Daoy (cell line): ENCODE data around the gene ZBTB40. TPM values are rescaled to one million over a fixed set of nuclear protein-coding genes. Genes with fewer than 3 reads are reported as not detected.

Source experiments
- DNase-seq: peaks from one replicate; pipeline ENCODE4 v3.0.0-alpha.2; 2015; ENCODE audit warnings: low read depth
- total RNA-seq: library from RNA; depleted of rRNA; stranded (reverse); fragments of >200 nt; shearing (Covaris generic); gene quantifications from 2 replicates; pipeline ENCODE4 v1.2.3, GENCODE V29; 2014

Gene ZBTB40
- total RNA-seq, 1 experiment from 2014 or later, result 10.7 TPM

DNA sequence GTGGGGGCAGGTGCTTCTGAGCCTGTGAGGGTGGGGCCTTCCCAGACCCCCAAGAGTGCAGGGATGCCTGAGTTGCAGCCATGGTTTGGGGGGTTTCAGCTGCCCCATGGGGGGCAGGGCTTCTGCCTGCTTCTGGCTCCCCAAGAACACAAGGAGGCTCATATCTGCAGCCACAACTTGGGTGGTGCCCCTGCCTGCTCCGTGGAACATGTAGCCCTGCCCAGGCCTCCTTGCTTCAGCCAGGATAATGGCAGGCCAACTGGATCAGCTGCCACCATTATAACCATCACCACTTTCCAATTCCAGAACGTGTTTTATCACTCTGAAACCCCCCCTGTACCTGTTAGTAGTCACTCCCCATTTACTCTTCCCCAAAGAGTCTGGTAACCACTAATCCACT is 14.0 kb downstream of the ZBTB40 start:
- DNase-seq, result no peak

DNA sequence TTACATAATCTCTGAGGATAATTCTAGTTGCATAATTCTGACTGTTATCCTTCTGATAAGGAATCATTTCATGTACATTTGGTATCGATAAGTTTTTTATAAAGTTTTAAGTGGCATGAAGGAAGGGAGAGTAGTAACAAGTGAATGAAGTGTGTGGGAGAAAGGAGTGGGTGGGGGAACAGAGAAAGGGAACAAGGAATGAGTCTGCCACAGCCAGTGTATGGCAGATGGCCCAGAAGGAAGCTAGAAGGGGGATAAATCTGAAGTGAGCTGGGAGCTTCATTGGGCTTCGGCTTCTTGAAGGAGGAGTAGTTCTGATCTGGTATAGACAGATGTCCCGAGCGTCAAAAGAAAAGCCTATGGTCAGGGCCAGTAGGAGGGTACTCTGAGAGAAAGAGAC is 18.6 kb downstream of the ZBTB40 start:
- DNase-seq, result no peak

DNA sequence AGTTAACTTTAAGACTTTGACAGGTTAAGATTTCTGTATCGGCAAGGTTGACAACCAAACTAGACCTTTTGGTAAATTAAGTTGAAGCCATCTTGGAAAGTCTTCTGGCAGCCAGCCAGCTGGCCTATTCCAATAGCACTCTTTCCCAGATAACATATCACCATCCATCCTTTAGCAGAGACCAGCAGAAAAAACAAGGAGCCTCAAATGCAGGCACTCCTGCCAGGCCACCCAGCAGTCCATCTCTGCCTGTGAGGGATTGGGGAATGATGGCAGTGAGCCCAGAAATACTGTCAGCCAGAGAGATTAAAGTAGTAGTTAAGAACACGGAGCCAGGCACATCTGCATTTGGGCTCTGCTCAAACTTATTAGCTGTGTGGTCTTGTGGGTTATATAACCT is 19.4 kb downstream of the ZBTB40 start:
- peak; percentile 11 for DNase-seq

DNA sequence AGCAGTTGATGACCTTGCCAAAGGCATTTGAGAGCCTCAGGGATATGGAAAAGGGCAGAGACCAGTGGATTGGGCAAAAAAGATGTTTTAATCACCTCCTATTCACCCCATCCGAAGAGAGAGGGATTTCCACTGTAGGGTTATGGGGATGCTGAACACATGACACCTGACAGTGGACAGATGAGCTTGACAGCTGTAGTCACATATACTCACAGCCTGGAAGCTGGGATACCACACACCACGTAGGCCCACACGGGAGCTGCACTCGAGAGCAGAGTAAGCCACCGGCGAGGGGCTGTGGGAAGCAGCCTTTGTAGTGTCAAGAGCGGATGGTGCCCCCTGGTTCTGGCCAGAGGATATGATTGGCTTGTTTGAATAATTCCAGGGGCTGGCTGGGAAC is 20.0 kb downstream of the ZBTB40 start:
- DNase-seq, result no peak

DNA sequence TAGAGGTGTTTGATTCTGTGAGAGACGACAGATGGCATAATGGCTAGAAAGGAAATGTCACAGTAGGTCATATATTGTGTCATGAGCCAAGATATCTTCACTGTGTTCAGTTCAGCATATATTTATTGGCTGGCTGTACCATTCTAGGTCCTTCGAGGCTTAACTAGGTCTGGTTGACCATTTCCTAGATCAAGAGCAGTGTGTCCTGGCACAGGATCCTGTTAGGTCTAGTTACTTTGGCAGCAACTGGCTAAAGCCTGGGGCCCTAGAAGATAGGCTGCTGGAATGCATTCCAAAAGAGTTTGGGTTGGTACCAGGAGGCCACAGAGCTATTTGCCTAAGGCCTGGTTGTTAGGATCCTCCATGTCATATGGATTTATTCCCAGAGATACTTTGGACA is 20.9 kb downstream of the ZBTB40 start:
- DNase-seq, result no peak

DNA sequence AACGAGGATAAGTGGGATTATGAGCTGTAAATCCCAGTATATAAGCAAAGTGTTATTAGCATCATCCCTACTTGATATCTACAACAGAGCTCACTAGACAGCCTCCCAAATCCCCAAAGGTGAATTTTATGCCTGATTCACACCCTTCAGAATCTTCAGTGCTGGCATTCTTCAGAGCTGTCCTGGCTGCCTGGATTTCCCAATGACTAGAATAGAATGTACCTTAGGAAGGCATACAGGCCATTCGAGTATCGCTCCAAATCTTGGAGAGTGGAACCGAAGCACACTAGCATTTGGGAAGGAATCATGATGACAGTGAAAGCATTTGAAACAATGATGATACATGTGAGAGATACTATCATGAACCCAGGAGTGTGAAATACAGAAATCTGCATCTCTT is 22.3 kb downstream of the ZBTB40 start:
- DNase-seq, result no peak

DNA sequence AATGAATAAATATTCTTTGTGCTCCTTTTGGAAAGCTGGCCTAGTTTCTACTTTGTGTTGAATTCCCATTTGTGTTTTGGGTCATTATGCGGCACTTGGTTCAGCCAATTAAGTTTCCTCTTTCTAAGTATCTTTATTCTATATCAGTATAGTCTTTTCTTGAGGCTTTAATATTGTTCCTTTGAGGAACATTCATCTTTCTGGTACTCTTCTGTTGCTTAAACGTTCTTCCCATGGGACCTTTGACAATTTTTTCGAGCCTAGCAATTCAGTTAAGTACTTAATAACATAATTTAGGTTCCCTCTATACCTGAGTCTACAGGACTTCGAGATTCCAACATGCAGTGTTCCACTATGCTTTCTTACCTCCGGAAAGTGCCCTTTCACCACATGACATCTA is 24.9 kb downstream of the ZBTB40 start:
- DNase-seq, result no peak

DNA sequence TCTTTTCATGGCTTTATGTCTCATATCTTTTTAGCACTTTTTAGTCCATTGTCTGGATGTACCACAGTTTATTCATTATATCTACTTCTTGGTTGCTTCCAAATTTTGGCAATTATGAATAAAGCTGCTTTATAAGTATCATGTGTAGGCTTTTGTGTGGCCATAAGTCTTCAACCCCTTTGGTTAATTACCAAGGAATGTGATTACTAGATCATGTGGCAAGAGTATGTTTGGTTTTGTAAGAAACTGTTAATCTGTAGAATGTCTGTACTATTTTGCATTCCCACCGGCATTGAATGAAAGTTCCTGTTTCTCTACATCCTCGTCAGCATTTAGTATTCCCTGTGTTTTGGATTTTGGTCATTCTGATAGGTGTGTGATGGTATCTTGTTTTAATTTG is 31.5 kb downstream of the ZBTB40 start:
- DNase-seq, result no peak

DNA sequence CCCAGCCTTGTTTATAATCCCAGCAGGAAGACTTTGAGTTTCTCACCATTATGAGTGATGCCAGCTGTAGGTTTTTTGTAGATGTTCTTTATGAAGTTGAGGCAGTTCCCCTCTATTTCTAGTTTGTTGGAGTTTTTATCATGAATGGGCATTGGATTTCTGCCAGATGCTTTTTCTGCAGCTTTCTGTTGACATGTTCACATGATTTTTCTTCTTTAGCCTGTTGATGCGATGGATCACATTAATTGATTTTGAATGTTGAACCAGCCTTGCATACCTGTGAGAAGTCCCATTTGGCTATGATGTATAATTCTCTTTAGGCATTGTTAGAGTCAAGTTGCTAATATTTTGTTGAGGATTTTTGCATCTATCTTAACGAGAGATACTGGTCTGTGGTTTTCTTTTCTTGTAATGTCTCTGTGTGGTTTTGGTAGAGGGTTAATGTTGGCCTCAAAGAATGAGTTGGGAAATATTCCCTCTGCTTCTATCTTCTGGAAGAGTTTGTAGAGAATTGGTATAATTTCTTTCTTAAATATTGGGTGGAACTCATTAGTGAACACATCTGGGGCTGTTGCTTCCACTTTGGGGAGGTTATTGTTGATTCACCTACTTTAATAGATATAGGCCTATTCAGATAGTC is 33.2 kb downstream of the ZBTB40 start:
- DNase-seq, result no peak

DNA sequence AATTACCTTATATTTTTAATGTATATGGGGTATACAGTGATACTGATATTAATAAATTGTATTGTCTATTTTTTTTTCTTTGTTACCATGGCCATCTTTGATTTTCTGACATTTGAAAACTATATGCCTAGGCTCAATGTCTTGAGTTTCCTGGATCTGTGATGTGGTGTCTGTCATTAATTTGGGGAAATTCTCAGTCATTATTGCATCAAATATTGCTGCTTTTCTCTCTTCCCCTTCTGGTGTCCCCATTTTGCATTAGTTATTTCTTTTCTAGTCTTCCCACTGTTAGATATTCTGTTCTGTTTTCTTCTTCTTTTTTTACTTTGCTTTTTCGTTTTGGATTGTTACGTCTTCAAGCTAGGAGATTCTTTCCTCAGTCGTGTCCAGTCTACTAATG is 33.8 kb downstream of the ZBTB40 start:
- DNase-seq, result no peak

DNA sequence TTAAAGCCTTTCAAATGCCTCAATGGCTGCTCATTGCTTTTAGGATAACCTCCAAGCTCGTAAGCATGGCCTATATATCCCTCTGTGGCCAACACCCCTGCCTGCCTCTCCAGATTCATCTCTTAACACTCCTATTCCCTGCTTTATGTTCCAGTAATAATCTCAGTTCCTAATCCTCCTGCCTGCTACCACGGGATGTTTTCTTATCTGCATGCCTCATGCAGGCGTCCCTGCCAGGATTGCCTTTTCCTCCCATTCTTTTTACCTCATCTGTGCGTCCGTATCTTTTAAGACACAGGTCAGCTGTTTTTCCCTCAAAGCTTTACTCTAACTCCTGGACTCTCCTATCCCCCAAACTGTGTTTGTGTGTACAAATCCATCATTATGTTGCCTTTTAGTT is 36.1 kb downstream of the ZBTB40 start:
- DNase-seq, result no peak

DNA sequence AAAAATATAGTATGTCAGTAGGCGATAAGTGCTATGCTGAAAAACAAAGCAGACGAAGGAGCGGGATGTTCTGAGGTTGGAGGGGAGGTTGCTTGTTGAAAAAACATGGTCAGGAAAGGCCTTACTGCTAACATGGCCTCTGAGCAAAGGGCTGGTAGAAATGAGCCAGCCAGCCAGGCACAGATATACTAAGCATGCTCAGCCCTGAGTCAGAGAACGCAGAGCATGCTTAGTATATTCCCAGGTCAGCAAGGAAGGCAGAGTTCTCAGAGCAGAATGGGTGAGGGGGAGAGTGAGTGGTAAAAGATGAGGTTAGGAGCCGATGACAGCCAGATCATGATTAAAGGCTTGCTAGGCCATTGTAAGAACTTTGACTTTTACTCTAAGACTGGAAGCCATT is 36.7 kb downstream of the ZBTB40 start:
- DNase-seq, result no peak

DNA sequence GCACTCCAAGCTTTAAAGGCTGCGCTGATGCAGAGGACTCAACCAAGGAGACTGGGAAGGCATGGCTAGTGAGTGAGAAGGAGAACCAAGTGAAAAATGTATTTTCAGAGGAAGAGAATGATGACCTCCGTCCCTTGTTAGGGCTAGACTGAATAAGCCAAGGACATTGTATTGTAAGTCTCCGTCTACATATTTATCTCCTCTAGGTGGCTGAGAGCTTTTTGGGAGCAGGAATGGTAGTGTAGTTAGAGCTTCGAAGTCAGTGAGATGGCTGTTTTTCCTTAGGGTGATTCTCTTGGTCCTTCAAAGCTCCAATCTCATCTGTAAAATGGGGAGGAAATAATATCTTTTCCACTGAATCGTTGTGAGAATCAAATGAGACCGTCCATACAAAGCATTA is 37.6 kb downstream of the ZBTB40 start:
- no peak for DNase-seq

DNA sequence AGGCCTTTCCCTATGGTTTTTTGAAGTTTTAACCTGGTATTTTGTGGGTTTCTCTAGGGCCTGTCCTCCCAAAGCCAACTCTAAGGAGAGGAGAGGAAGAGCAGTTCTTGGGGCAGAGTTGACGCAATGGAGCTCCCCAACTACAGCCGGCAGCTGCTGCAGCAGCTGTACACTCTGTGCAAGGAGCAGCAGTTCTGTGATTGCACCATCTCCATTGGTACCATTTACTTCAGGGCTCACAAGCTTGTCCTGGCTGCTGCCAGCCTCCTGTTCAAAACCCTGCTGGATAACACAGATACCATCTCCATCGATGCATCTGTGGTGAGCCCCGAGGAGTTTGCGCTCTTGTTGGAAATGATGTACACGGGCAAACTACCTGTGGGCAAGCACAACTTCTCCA is 38.2 kb downstream of the ZBTB40 start:
- no peak for DNase-seq

DNA sequence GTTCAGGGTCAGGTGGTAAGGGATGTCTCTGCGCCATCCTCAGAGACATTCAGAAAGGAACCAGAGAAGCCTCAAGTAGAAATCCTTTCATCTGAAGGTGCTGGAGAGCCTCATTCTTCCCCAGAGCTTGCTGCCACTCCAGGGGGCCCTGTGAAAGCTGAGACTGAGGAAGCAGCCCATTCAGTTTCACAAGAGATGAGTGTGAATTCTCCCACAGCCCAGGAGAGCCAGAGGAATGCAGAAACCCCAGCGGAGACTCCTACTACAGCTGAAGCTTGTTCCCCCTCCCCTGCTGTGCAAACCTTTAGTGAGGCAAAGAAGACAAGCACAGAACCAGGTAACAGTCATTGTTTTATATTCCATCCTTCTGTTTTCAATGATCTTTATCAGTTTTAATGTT is 38.7 kb downstream of the ZBTB40 start:
- DNase-seq, result no peak

DNA sequence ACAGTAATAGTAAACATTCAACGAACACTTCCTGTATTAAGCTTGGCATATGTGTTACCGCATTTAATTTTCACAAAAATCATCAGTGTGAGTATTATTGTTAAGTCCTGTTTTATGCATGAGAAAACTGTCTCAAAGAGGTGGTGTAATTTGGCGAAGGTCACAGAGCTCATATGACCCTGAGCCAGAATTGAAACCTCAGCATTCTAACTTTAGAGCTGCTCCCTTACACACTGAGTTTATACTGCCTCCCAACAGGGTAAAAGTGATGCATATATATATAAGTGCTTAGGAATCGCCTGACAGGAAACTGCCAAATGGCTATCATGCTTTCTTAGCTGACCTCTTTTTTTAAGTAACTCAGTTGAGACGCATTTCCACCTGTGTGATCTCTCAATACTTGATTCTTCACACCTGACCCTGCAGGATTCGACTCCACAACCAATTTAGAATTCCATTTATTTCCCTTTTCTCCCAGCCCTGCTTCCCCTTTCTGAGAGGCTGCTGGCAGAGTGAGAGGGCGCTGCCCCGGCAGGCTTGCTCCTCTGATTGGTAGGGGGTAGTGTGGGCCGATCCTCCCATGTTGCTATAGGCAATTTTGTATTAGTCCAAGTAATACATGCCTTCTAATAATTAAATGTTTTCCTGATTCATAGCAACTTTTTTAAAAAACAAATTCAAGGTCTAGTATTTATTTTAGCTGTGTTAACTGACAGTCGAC is 40.5 kb downstream of the ZBTB40 start:
- DNase-seq, result no peak

DNA sequence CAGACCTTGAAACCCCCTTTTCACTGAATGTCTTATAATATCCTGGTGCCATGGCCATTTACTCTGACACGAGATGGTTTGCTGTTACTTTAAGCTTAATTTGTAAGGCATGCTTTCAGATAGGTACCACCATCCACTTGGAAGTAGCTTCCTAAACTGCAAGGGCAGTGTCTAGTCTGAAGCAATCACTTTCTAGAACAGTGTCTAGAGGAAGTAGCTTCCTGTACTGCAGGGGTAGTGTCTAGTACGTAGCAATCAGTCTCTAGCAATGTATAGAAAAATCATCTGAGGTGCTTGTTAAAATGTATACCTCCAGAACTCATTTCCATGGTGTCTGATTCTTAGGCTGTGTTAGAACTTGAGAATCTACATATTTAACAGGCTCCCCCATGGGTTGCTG is 42.5 kb downstream of the ZBTB40 start:
- no peak for DNase-seq

DNA sequence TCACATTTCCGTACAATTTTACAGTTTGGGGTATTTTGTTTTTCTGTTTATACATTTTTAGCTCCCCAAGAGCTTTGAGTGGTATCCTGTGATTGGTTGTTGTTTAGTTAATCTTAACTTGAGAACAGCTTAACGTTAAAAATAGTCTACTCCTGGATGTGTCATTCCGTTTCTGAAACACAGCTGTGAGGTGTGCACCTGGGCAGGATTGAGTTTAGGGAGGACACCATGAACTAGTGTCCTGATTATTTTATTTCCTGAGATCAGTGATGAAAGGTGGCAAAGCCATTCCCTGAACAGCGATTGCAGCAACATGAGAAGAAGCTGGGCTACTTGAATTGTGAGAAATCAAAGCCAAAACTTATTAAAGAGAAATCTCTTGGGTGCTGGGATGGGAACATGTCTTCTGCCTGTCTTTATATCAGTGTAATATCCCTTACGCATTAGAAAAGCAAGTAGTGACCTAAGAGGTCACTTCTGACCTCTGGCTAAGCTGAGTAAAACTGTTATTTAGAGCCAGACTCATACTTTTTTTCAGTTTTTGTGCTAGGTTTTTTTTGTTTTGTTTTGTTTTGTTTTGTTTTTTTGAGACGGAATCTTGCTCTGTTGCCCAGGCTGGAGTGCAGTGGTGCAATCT is 43.4 kb downstream of the ZBTB40 start:
- DNase-seq, result no peak

DNA sequence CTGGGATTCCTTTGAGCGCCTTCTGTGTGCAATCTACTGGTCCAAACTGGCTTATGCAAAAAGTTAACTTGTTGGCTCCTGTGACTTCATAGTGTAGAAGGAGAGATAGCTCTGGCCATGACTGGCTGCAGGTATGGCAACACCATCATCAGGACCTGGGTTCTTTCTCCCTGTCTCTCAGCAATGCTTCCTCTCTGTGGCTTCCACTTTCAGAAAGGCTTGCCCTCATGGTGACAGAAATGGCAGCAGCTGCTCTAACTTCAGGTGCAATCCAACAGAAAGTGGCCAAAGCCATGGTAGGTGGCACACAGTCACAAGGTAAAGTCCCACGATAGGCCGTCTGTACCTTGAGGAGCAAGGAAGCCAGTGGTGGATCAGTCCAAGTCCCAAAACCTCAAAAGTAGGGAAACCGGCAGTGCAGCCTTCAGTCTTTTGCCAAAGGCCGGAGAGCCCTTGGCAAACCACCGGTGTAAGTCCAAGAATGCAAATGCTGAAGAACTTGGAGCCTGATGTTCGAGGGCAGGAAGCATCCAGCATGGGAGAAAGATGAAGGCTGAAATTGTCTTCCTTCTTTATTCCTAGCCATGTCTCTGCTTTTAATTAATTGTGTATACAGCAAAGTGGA is 45.0 kb downstream of the ZBTB40 start:
- DNase-seq, result no peak

DNA sequence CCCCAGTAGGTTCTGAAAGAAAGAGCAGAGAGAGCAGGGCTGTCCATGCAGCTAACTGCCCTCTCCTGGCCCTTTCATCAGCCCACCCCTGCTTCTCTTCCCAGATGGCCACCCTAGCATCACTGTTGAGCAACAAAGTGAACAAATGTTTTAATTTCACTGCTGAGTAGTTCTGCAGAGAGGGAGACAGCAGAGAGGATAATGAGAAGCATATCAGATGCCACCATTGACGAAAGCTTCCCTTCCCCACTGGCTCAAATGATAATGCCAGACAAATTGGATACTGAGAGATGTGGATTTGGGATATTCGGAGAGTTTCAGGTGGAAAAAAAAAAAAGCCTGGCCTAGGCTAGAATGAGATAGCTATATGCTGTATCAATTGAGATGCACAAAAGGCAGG is 46.8 kb downstream of the ZBTB40 start:
- DNase-seq, result no peak

DNA sequence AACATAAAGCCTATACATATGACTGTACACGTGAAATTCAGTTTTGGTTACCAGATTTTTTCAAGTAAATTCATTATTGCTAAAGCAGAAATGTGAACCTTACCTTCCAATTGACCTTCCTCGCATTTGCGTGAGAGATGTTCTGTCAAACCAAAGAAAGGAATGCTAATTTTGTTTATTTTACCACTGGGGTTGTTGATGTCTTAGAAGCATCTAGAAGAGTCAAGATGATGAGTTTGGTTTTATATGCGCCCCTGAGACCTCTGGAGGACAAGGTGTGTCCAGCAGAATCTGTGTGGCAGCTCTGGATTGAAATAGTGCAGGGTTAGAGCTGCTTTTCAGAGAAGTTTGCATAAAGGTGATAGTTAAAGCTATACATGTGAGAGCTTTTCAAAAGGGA is 48.4 kb downstream of the ZBTB40 start:
- peak; percentile 23 for DNase-seq

DNA sequence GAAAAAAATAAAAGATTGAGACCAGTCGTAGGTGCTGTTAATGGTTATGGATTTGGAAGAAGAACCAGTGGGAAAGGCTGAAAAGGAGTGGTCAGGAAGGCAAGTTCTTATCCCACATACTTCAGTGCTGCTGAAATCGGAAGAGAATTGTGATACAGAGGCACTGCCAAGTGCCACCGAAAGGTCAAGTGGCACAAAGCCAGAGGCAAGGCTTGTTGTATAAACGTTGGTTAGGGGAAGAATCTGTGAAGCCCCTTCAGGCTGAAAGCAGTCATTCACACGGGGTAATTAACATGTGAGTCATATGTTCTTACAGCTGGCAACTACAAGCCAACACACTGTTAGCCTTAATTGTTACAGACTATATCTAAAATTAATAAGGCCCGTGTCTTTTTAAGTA is 48.8 kb downstream of the ZBTB40 start:
- peak; percentile 92 for DNase-seq

DNA sequence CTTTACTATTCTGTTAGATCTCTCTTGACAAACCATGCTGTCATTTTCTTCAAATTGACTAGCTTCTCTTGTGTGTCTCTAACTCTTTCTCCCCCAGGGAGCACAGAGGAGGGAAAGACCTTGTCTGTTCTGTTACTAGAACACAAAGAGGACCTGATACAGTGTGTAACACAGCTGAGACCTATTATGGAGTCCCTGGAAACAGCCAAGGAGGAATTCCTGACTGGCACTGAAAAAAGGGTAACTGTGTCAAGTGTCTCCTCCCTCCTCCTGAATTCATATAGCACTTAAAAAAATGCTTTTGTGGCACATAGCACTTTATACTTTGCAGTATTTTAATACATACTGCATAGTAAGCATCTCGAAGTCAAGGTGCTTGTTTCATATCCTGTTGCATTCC is 50.6 kb downstream of the ZBTB40 start:
- DNase-seq, result no peak
